ENCODE measurements around the gene EPHB1. TPM values are rescaled to one million over a fixed set of nuclear protein-coding genes. Genes with fewer than 3 reads are reported as not detected.

EPHB1 gene
- total RNA-seq, 2 donors from 2014 or later: 2.3 to 21.2 TPM

GRCh38 chr3:134869153-134869726 is 74.2 kb downstream of the EPHB1 start:
- no peaks in the 10 kb centered on the region for H3K27me3 ChIP-seq (replicated peaks; ENCODE audit: insufficient read depth)
- TF ChIP-seq, protein P1, sequence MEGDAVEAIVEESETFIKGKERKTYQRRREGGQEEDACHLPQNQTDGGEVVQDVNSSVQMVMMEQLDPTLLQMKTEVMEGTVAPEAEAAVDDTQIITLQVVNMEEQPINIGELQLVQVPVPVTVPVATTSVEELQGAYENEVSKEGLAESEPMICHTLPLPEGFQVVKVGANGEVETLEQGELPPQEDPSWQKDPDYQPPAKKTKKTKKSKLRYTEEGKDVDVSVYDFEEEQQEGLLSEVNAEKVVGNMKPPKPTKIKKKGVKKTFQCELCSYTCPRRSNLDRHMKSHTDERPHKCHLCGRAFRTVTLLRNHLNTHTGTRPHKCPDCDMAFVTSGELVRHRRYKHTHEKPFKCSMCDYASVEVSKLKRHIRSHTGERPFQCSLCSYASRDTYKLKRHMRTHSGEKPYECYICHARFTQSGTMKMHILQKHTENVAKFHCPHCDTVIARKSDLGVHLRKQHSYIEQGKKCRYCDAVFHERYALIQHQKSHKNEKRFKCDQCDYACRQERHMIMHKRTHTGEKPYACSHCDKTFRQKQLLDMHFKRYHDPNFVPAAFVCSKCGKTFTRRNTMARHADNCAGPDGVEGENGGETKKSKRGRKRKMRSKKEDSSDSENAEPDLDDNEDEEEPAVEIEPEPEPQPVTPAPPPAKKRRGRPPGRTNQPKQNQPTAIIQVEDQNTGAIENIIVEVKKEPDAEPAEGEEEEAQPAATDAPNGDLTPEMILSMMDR (IDR thresholded peaks at IDR 0.05): no peak
- no peak for TF ChIP-seq POLR2AphosphoS5 (IDR thresholded peaks at IDR 0.05)
- TF ChIP-seq POLR2A (IDR thresholded peaks at IDR 0.05): no peak
- no peaks in the 10 kb centered on the region for H3K36me3 ChIP-seq
- H3K4me3 ChIP-seq: no peak overlapping the region
- no peaks in the 10 kb centered on the region for H3K4me1 ChIP-seq (replicated peaks)
- WGBS: 78% methylated on average over 4 of the region's 4 CpGs
- H3K27ac ChIP-seq: no peak overlapping the region
- intact Hi-C loops (cut with DNase I): no loop called here
- DNase-seq (ENCODE audit: low spot score): no peak
- H3K9me3 ChIP-seq: no peaks in the 10 kb centered on the region

DNA sequence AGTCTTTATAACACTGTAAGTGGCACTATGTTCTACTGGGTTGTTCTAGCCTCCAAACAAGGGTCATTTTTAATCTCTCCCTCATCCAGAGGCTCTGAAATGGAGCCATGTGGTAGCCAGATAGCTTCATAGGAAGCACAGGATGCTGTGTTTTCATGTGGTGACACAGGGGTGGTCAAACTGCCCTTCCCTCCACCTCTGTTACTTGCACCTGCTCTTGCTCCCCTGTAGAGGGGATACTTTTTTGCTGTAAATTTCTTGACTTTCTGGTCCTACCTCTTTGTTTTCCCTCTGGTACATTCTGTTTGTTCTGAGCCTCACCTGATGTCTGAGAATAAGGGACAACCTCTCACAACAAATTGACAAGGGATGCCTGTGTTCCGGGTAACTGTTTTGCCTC is 76.8 kb downstream of the EPHB1 start:
- TF ChIP-seq, protein P1 (IDR thresholded peaks at IDR 0.05): no peak
- TF ChIP-seq POLR2A (IDR thresholded peaks at IDR 0.05) (no peak), POLR2AphosphoS5 (IDR thresholded peaks at IDR 0.05) (no peak)
- WGBS: 68% methylated on average over 1 of the region's 1 CpG

DNA sequence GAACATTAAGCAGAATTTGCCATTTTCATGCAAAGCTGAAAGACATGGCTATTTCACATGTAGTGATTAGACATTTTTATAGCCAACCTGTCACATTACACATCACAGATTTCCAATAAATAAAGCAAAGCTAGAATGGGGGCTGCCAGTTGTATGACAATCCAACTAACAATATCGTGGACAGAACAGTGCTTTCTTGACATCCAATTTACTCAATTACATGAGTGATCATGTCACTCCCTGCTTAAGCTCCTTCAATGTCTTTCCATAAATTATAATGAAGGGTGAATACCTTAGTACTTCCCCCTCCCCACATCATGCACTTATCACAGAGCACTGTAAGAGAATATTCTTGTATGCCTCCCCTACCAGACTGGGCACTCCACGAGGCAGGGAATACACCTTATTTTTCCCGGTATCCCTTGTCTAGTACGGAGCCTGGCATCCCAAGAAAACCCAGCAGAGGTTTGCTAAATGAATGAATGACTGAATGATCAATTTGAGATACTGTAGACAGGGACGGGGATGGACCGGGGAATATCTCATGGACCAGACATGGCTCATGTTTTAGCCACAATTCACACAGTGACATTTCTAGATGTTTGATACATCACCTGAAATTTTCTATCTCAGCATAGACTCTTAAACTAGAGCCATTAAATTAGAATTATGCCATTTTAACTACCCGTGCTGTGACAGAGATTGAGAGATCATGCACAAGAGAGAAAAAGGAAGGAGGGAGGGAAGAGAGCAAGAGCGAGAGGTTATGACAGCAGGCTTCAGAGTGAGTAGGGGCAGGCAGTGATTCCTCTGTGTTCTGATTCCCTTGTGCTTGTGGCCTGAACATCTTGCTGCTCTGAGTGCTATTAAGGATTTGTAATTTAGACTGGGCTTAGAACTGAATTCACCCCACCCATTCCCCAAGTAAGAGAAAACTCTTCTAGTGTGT is 77.7 kb downstream of the EPHB1 start:
- Histone ChIP-seq H3K4me3 (no peak overlapping the region), H3K36me3 (no peaks in the 10 kb centered on the region), H3K27me3 (replicated peaks; ENCODE audit: insufficient read depth) (no peaks in the 10 kb centered on the region), H3K27ac (no peak overlapping the region), H3K9me3 (no peaks in the 10 kb centered on the region), H3K4me1 (replicated peaks) (no peaks in the 10 kb centered on the region)
- TF ChIP-seq POLR2A (IDR thresholded peaks at IDR 0.05) (no peak), POLR2AphosphoS5 (IDR thresholded peaks at IDR 0.05) (no peak)
- TF ChIP-seq, protein P1 (IDR thresholded peaks at IDR 0.05): no peak
- DNase-seq (ENCODE audit: low spot score): no peak
- WGBS: 87% methylated on average over 8 of the region's 8 CpGs
- intact Hi-C loops (cut with DNase I): no loop called here

More for the DNA sequence above, 76.8 kb downstream of the EPHB1 start:
- H3K9me3 ChIP-seq: no peaks in the 10 kb centered on the region
- H3K36me3 ChIP-seq: no peaks in the 10 kb centered on the region
- intact Hi-C loops (cut with DNase I): no loop called here
- H3K27me3 ChIP-seq (replicated peaks; ENCODE audit: insufficient read depth): no peaks in the 10 kb centered on the region
- no peak overlapping the region for H3K4me3 ChIP-seq
- no peaks in the 10 kb centered on the region for H3K4me1 ChIP-seq (replicated peaks)
- DNase-seq (ENCODE audit: low spot score): no peak
- H3K27ac ChIP-seq: no peak overlapping the region

GRCh38 chr3:134873789-134874188 is 78.7 kb downstream of the EPHB1 start:
- intact Hi-C loops (cut with DNase I): no loop called here
- Histone ChIP-seq H3K36me3 (no peaks in the 10 kb centered on the region), H3K4me3 (no peak overlapping the region), H3K9me3 (no peaks in the 10 kb centered on the region), H3K27me3 (replicated peaks; ENCODE audit: insufficient read depth) (no peaks in the 10 kb centered on the region), H3K27ac (no peak overlapping the region), H3K4me1 (replicated peaks) (no peaks in the 10 kb centered on the region)
- TF ChIP-seq, protein P1 (IDR thresholded peaks at IDR 0.05): no peak
- TF ChIP-seq POLR2AphosphoS5 (IDR thresholded peaks at IDR 0.05): no peak
- no peak for TF ChIP-seq POLR2A (IDR thresholded peaks at IDR 0.05)
- WGBS: 87% methylated on average over 1 of the region's 1 CpG
- DNase-seq (ENCODE audit: low spot score): no peak
